ENCODE data around the gene ATP2B1. TPM values are rescaled to one million over a fixed set of nuclear protein-coding genes. Genes with fewer than 3 reads are reported as not detected.
"Not testable (repeated sequence)": the region's sequence is repeated elsewhere in the genome, so short reads cannot be mapped to it uniquely, and the experiment has no call there.

Gene ATP2B1
- polyA plus RNA-seq (ENCODE audit: insufficient read length) = 88.1 TPM

DNA sequence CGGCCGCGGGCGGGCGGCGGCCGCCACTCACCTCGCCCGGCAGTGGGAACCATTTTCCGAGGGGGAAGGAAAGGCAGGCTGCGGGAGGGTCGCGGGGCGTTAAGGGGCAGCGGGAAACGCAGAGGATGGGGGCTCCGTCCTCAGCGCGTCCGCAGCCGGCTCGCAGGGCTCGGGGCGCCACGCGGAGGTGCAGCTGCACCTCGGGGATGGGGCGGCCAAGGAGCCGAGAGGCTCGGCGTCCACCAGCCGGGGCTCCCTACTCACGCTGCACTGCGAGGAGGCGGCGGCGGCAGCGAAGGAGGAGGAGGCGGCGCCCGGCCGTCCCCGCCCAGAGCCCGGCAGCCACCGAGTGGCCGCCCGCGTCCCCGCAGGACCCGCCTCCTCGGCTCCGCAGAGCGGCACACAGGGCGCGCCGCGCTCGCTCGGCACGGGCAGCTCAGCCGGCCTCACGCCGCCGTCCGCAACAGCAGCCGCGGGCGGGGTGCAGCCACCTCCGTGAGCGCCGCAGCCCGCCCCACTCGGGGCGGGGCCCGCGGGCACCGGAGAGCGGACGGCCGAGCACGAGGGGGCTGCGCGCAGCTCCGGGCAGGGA, at the start of gene ATP2B1:
Gene ATP2B1, minus strand, starts transcription at position 274 of the 592 bp plus-strand sequence. CDS start 52,952 bp downstream, outside the sequence.
- peak; percentile 92 for DNase-seq

DNA sequence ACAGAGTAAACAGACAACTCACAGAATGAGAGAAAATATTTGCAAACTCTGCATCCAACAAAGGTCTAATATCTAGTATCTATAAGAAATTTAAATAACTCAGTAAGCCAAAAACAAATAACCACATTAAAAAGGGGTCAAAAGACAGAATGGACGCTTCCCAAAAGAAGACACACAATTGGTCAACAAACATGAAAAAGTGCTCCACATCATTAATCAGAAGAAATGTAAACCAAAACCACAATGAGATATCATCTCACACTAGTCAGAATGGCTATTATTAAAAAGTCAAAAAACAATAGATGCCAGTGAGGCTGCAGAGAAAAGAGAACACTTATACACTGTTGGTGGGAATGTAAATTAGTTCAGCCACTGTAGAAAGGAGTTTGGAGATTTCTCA, 49.3 kb upstream of the ATP2B1 start:
- DNase-seq = not testable (repeated sequence)

GRCh38 chr12:89756585-89757398, 48.2 kb upstream of the ATP2B1 start:
- DNase-seq = peak; percentile 30

DNA sequence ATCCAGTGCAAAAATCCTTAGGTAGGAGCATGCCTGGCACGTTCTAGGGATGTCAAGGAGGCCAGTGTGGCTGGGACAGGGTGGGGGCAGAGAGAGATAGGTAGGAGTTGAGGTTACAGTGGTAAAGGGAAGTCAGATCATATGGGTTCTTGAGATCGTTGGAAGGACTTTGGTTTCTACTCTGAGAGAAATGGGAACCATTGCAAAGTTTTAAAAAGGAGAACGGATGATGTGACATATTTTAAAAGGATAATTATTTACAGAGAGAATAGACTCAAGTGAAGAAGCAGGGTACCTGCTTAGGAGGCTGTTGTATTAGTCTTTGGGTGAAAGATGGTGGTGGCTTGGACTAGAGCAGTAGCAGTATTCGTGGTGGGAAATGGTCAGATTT, 47.6 kb upstream of the ATP2B1 start:
- no peak for DNase-seq

DNA sequence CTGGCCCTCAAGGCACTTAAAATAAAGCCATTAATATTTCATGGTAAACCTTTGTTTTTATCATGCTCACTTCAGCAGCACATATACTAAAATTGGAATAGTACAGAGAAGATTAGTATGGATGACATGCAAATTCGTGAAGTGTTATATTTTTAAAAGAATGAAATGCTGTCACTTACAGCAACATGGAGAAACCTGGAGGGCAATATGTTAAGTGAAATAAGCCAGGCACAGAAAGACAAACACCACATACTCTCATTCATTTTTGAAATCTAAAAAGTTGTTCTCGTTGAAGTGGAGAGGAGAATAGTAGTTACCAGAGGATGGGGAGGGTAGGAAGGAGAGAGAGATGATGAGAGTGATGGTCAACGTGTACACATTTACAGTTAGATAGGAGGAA, 45.4 kb upstream of the ATP2B1 start:
- DNase-seq = no peak

- no peak for DNase-seq
These were observed 43.7 kb upstream of the ATP2B1 start for GRCh38 chr12:89752341-89752740.

- no peak for DNase-seq
These were observed 42.0 kb upstream of the ATP2B1 start for GRCh38 chr12:89750389-89751351.

GRCh38 chr12:89748791-89749190, 40.2 kb upstream of the ATP2B1 start:
- DNase-seq = no peak

GRCh38 chr12:89745286-89745685, 36.6 kb upstream of the ATP2B1 start:
- DNase-seq = no peak

DNA sequence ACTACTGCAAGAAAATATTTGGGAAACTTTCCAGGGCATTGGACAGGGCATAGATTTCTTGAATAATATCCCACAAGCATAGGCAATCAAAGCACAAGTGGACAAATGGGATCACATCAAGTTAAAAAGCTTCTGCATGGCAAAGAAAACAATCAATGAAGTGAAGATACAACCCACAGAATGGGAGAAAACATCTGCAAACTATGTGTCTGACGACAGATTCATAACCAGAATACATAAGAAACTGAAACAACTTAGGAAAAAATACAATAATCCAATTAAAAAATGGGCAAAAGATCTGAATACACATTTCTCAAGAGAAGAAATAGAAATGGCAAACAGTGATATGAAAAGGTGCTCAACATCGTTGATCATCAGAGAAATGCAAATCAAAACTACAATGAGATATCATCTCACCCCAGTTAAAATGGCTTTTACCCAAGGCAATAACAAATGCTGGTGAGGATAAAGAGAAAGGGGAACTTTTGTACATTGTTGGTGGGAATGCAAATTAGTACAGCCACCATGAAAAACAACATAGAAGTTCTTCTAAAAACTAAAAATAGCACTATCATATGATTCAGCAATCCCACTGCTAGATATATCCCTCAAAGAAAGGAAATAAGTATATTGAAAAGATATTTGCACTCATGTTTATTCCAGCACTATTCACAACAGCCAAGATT, 33.8 kb upstream of the ATP2B1 start:
- DNase-seq = no peak

DNA sequence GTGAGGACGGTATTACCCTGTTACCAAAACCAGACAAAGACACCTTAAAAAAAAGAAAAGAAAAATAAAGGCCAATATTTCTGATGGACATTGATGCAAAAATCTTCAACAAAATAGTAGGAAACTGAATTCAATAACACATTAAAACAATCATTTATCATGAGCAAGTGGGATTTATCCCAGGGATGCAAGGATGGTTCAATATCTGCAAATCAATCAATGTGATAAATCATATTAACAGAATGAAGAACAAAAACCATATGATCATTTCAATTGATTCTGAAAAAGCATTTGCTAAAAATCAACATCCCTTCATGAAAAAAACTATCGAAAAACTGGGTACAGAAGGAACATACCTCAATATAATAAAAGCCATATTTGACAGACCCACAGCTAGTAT, 32.3 kb upstream of the ATP2B1 start:
- DNase-seq = no peak

GRCh38 chr12:89736995-89737394, 28.4 kb upstream of the ATP2B1 start:
- DNase-seq = no peak

DNA sequence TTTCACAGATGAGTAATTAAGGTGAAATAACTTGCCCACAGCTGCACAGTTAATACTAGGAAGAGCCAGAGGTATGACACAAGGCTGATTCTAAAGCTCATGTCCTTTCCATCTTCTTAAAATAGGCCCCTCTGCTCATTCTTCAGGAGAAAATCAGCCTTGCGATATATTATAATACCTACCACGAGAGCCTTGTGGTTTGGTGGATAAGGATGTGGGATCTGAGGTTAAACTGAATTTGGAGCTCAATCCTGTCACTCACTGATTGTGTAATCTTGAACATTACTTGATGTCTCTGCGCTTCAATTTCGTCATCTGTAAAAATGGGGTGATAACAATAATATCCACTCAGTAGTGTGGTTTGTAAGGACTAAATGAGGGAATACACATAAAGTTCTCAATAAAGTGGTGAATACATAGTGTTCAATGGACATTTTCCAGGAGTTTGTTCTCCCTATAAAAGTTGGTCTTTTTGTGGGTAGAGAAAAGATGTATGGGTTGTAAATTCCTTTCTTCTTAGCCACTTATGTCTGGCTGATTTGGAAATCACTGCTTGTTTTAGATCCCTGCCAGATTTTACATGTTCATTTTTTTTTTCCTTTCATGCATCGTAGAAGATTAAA, 25.1 kb upstream of the ATP2B1 start:
- DNase-seq = no peak

DNA sequence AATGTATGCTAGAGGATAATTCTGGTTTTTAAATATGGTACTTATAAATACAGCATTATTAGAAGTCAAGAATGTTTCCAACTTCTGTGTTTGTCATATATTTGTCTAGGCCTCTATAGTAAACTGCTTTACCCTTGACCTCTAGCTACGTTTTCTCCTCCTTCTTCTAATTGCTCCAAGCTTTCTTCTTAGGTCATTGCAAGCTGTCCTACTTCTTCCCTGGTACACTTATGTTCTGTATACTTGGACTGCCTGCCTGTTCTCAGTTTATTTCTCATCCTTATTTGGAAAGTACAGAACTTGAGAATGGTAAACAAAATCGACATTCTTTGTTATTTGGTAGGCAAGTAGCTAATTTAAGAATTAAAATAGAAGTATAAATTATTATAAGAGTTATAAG, 23.9 kb upstream of the ATP2B1 start:
- DNase-seq = no peak

- no peak for DNase-seq
These were observed 23.0 kb upstream of the ATP2B1 start for GRCh38 chr12:89731614-89732013.

- no peak for DNase-seq
These were observed 22.5 kb upstream of the ATP2B1 start for GRCh38 chr12:89731089-89731488.

DNA sequence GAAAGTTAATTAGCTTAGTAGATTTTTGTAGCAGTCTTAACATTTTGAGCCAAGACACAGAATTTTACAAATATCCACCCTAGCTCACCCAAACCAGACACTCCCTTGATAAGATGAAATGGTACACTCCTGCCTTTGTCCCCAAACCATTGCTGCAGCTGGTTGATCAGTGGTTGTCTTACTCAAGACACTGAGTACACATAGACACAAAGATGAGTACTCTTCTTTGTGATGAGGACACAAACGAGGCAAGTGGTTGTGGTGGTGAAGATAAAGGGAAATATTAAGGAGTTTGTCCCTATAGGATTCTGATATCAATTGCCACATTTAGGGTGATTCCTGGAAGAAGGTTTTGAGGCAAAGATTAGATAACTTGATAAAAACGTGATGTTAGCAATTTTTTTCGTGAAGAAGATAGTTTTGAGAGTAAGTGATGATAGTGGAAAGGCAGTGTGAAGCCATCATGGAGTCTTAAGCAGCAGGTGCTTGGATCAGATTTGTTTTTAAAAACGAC, 21.4 kb upstream of the ATP2B1 start:
- no peak for DNase-seq

DNA sequence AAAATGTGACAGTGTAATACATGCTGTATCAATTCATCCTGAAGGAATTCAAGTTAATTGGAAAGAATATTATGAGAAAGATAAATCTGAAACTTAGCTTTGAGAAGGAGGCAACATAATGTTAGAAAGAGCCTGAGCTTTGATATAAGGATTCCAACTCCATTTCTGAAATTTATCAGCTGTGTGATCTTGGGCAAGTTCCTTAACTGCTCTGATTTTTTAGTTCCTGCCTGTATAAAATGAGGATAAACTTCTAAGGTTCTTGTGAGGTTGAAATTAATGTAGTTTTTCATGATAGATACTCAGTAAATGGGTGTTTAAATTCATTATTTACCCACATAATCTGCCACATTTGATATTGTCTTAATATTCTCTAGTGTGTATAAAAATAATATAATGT, 14.6 kb upstream of the ATP2B1 start:
- DNase-seq = no peak

DNA sequence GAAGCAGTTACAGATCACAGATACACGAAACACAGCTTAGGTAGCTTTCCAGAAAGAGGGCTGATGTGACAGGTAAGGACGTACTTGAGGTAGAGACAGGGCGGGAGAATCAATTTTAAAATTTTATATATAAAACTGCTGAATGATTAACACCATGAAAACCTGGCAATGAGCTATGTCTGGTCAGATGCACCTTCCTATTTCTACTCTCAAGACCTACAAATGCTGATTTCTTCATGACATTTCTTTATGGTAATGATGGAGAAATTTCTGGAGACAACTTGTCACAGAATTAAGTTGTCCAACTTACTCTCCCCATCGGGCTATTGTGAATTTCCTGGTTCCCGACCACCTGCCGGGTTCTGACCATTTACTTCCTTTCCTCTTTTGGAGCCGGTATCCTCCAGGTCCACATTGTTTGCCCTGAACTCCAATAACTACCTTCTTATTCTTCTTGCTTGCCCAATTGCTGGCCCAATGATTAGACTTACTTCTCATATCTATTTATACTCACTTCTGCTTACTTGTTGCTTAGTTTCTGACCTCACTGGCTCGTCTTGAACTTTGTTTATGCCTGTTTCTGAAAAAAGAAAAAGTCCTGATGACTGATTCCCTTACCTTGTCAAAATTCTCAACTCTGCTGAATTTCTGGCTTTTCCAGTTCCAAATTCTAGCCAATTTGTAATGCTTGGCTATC, 12.8 kb upstream of the ATP2B1 start:
- DNase-seq = peak; percentile 7

DNA sequence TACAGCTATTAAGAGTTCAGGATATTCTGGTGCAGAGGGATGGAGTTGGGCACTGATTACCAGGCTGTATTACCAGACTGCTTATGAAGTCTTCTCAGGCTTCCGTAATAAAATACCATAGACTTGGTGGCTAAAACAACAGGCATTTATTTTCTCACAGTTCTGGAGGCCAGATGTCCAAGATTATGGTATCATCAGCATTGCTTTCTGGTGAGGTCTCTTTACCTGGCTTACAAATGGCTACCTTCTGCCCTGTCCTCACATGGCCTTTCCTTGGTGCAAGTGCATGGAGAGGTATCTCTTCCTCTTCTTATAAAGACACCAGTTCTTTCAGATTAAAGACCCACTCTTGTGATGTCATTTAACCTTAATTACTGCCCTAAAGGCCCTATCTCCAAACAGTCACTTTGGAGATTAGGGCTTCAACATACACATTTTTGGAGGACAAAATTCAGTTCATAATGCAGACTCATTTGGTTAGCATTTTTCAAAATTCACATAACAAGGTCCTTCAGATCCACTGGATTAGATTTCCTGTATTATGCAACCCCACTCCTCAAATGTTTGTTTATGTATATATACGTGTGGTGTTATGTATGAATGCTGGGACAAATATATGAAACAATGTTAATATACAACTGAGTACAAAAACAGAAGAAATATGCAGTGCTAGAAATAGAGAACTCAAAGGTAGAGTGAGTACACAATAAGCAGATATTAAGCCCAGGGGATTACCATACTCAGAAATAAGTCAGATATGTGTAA, 9.3 kb upstream of the ATP2B1 start:
- DNase-seq = no peak

All from hindlimb muscle (tissue), 1 donor.